Activated gamma-delta T cell treated with anti-CD3 and anti-CD28 coated beads, Interleukin-2, amount 50 U/mL, for 16 hours (primary cell): ENCODE measurements around the gene CCR7.

ENCODE experiments used
- DNase-seq: peaks from one replicate; pipeline ENCODE4 v3.0.0-alpha.2; 2020; ENCODE audit warnings: low read depth

Gene CCR7

DNA sequence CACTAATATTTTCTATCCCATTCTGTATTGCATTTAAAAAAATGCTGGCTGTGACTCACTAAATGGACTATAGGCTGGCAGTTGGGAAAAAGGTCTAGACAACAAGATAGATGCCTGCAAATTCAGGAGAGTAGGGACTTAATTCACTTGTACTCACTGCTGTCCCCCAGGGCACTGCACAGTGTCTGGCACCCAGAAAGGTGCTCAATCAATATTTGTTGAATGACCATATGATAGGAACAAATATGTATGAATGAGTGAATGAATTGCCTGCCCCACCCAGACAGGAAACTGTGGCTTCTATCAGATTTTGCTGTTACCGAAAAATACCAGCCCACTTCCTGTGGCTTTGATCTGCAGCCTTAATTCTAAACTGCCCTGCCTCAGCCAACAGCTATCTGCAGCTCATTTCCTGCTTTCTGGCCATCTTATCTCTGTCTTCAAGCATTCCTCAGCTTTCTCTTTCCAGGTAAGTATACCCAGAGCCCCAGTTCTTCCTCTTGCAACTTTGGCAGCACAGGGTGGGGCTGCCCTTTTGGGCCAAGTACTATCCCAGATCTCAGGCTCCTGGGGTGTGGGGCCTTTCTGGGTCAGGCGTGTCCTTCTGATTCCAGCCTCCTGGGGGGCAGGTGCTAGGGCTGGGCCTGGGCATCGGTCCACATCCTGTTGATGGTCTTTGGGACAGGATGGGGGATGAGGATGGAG, 48.5 kb downstream of the CCR7 start:
- DNase-seq = peak; percentile 58

DNA sequence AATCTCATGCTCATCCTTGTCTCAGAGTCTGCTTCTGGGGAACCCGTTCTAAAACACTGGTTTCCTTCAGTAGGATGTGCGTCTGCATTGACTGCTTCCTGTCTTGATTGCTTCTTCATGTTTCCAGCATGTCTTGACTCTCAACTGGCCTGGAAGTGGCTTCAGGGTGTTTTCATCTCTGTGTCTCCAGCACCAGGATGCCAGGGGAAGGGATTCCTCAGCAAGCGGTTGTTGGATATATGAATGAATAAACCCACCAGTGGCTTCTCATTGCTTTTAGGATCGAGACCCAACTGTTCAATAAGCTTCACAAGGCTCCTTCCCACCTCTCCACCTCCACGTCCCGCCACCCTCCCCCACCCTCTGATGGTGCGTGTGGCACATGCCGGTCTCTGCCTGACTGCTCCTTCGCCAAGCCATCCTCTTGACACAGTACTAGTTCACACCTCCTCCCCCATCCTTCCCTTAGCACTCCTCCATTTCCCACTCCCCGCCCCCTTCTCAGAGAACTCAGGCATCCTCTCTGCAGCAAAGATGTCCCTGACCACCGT, 49.7 kb downstream of the CCR7 start:
- no peak for DNase-seq

DNA sequence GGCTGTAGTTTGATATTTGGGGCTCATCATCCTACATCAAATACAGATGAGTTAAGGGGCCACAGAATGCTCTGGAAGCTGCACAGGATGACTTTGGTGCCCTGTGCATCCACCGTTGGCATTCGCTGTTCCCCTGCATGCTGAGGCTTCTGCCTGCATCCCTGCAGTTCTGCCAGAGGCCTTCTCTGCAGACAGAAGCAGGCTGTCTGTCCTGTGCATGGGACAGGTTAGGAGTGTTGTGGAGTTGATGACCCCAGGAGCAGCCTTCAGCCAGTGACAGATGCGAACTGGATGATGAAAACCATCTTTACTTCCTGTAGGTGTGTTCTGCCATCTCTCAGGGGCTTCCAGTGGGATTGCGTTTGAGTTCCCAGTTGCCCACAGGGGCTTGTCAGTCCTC, 50.3 kb downstream of the CCR7 start:
- no peak for DNase-seq

DNA sequence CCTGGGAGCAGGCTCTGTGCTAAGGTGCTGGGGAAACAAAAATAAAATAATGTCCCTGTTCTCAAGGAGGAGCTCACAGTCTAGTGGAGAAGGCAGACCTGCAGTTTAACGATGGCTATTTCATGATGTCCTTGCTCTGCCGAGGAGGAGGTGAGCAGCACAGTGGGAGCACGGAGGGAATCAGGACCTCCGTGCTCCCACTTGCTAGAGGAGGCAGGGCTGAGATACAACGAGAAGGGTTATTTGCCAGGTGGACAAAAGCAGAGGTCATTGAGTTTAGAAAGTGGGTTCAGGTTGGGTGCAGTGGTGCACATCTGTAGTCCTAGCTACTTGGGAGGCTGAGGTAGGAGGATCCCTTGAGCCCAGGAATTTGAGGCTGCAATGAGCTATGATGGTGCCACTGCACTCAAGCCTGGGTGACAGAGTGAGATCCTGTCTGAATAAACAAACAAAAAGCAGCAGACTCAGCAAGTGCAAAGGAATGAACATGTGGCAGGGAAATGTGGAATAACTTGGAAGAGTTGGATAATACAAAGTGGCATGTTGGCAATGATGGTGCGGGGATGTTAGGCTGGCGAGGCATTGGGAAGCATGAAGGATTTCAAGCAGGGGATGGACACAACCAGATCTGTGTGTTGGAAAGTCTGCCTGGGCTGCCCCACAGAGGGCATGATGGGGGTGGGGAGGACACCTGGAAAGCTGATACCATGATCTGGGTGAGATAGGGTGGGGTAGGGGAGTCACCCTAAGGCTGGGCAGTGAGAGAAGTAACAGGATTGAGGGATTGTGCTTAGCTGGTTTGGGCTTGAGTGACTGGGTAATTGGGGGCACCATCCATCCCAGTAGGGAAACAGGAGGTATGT, 51.0 kb downstream of the CCR7 start:
- DNase-seq = no peak

DNA sequence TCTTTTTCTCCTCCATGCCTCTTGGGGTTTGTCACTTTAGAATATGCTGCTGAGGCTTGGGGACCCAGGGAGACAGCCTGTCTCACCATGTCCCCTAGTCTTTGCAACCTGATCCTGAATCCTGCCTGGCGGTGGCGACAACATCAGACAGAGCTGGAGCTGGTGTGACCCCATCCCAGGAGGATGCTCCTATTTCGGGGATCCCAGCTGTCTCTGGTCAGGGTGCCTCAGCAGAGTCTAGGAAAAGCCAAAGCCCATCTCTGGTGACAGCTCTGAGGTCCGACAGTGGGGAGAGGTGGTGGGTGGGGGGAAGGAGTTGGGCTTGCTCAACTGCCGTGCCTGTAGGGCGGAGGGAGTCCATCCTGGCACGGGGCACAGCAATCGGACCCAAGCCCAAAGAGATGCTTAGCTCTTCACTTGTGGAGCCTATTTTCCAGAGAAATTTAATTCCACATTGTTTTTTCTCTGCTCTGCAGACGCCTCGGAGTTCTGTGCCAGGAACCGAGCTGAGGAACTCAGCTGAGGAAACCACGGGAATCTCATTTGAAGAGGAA, 53.5 kb downstream of the CCR7 start:
- no peak for DNase-seq

DNA sequence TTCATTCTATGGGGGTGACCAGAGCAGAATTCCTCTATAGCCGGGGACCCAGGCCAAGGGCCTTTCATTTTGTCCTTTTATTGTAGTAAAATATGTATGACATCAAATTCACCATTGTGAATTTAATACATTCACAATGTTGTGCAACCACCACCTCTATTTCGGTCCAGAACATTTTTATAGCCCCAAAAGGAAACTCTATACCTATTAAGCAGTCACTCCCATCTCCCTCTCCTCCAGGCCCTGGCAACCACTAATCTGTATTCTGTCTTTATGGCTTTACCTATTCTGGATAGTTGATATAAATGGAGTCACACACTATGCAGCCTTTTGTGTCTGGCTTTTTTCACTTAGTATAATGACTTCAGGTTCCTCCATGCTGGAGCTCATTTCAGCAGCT, 54.1 kb downstream of the CCR7 start:
- no peak for DNase-seq

DNA sequence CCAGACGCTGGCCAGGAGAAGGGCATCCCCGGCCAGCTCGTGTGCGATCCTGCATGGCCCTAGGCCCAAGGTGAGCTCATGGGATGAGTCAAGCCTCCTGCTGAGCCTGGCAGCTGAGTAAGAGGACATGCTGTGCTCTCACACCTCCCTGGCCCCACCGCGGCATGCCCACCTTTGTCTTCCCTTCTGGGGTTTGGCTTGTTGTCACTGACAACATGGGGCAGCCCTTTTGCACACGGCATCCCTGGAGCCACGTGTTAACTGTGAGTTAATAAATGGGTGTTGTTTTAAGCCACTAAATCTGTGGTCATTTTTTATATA, 55.0 kb downstream of the CCR7 start:
- DNase-seq = no peak

DNA sequence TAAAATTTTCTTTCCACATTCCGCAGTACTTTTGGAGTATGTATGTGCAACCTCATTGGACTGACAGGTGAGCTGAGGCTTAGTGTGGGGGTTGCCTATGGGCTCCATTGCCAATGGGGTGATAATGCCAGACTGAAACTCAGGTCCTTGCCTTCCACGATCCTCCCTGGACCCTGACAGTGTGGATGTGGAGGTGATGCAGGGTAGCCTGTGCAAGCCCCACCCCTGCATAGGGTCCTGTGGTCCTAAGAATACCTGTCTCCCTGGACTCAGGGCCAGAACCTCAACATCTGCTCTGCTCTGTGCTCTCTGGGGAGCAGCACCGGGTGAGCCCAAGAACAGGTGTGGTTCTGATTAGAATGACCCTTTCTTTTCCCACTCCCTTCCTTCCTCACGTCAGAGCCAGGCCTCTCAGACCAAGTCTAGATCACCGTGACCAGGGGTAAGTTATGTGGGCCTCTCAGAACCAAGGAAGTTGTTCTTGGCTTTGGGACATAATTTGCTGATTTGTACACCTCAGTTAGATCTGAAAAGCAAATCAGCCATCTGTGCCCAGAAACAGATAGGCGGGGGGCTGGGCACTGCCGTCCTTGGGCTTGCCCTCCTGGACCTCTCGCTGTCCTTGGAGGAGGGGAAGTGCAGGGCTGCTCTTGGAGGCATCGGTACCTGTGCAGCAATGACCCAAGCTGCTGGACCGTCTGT, 55.5 kb downstream of the CCR7 start:
- DNase-seq = no peak

DNA sequence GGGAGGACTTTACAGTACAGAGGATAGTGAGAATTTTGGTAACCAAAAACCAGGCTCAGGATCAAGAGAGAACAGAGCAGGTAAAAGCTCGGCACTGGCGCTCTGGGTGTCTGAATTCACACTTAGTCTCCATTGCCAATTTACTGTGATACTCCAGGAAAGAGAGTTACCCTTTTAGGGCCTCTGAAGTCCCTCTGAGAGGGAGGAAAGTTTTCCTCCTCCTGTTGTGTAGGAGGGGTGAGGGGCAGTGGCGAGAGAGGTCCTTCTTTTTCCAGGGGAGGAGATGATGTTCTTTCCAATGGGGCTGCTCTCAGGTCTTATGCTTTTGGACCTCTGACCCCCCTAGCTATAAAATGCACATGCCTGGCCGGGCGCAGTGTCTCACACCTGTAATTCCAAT, 58.5 kb downstream of the CCR7 start:
- no peak for DNase-seq
